ENCODE results near the gene VWA7.

Gene VWA7

GRCh38 chr6:31776485-31776988 is 591 bp downstream of the VWA7 start:
- DNase-seq, result no peak

- no peak for DNase-seq
Measured at GRCh38 chr6:31775633-31776484, 1.3 kb downstream of the VWA7 start.

GRCh38 chr6:31775184-31775583 is 1.9 kb downstream of the VWA7 start:
- DNase-seq, result no peak

GRCh38 chr6:31771992-31772358 is 5.2 kb downstream of the VWA7 start:
- DNase-seq, result no peak

- DNase-seq, result no peak
Measured at GRCh38 chr6:31770860-31771259, 6.3 kb downstream of the VWA7 start.

- DNase-seq, result no peak
Measured at GRCh38 chr6:31769684-31770371, 7.3 kb downstream of the VWA7 start.

GRCh38 chr6:31768363-31769257 is 8.5 kb downstream of the VWA7 start:
- DNase-seq, result no peak

- no peak for DNase-seq
Measured at GRCh38 chr6:31767096-31767645, 10.0 kb downstream of the VWA7 start.

GRCh38 chr6:31765910-31766794 is 11.0 kb downstream of the VWA7 start:
- DNase-seq, result no peak

GRCh38 chr6:31765559-31765909 is 11.6 kb downstream of the VWA7 start:
- DNase-seq, result no peak

- no peak for DNase-seq
Measured at GRCh38 chr6:31764198-31764597, 12.9 kb downstream of the VWA7 start.

- DNase-seq, result no peak
Measured at GRCh38 chr6:31763619-31763940, 13.5 kb downstream of the VWA7 start.

- no peak for DNase-seq
Measured at GRCh38 chr6:31762878-31763618, 14.1 kb downstream of the VWA7 start.

GRCh38 chr6:31762356-31762755 is 14.8 kb downstream of the VWA7 start, which contains the start of gene SAPCD1:
Gene SAPCD1 (plus strand): TSS chr6:31762656. CDS start chr6:31763055, 399 bp downstream.
- DNase-seq, result no peak

GRCh38 chr6:31761343-31761742 is 15.8 kb downstream of the VWA7 start:
- DNase-seq, result no peak

- no peak for DNase-seq
Measured at GRCh38 chr6:31760790-31761189, 16.3 kb downstream of the VWA7 start.

- DNase-seq, result no peak
Measured at GRCh38 chr6:31758281-31758680, 18.8 kb downstream of the VWA7 start.

- no peak for DNase-seq
Measured at GRCh38 chr6:31752739-31753319, 24.3 kb downstream of the VWA7 start.

- DNase-seq, result no peak
Measured at GRCh38 chr6:31750411-31751022, 26.6 kb downstream of the VWA7 start.

- no peak for DNase-seq
Measured at GRCh38 chr6:31749301-31750036, 27.7 kb downstream of the VWA7 start.
